Ovary (tissue), 9 donors: ENCODE results near the gene ARL6IP5. TPM values are rescaled to one million over a fixed set of nuclear protein-coding genes. Genes with fewer than 3 reads are reported as not detected.
A peak's percentile ranks its signal among the peaks of the same experiment; 100 is the strongest.

ENCODE experiments used
- DNase-seq, 5 donors: peaks; one replicate each; pipeline ENCODE4 v3.0.0-alpha.2; 2019 to 2020
- H3K27ac ChIP-seq, 2 donors: fragments of 200-600 bp; one replicate each; pipeline versions ENCODE4 v1.5.1 to v1.8.0; 2019 to 2022
- H3K27me3 ChIP-seq: fragments of 200-600 bp; one replicate; pipeline ENCODE4 v1.8.0; 2022
- H3K36me3 ChIP-seq: fragments of 200-600 bp; sonication (generic); one replicate; pipeline ENCODE4 v1.5.1; 2019
- H3K4me1 ChIP-seq: one replicate; pipeline ENCODE4 v1.8.1; 2013; ENCODE audit warnings: mild to moderate bottlenecking, moderate library complexity; ENCODE audit not compliant: insufficient read depth
- H3K4me3 ChIP-seq: fragments of 200-600 bp; sonication (generic); one replicate; pipeline ENCODE4 v1.5.1; 2017
- H3K9me3 ChIP-seq, 2 donors: fragments of 200-600 bp in 1 of 2; sonication (generic) in 1 of 2; one replicate each; pipeline versions ENCODE4 v1.5.1 to v1.8.1; 2013 to 2019; ENCODE audit warnings: mild to moderate bottlenecking in 1 of 2, moderate library complexity in 1 of 2
- CTCF ChIP-seq, 3 donors: fragments of 450-650 bp in 2 of 3; fragments of 200-600 bp in 1 of 3; IDR thresholded peaks; one replicate each; pipeline versions ENCODE4 v1.5.1 to v1.8.0; 2016 to 2022; ENCODE audit warnings: antibody characterized with exemption in 3 of 3, mild to moderate bottlenecking in 1 of 3
- EP300 ChIP-seq: sonication (generic); formaldehyde crosslinking; IDR thresholded peaks from one replicate; pipeline ENCODE4 v1.6.1; 2017; ENCODE audit warnings: antibody characterized with exemption
- POLR2A ChIP-seq: fragments of 450-650 bp; IDR thresholded peaks from one replicate; pipeline ENCODE4 v1.6.1; 2017; ENCODE audit warnings: antibody characterized with exemption, mild to moderate bottlenecking, moderate library complexity
- WGBS, 3 donors: extraction: QIAGEN DNeasy Blood & Tissue Kit in 1 of 3; methylation state at CpG; one replicate each; pipeline versions ENCODE4 v1.1.5 to v1.1.7; 2013 to 2017; 5-methylcytosine and 5-hydroxymethylcytosine counted together
- intact Hi-C, 4 donors: fragments of 100-400 bp; cut with DNase I; formaldehyde crosslinking; loops; one replicate each; pipeline versions ENCODE4 v1.11.0 to v1.15.1; 2022 to 2023
- polyA plus RNA-seq, 2 donors: library from polyadenylated mRNA; stranded (reverse); fragments of 200-250 nt in 1 of 2; fragments of 350-450 nt in 1 of 2; fragmentation: Illumina TruSeq in 1 of 2; extraction: RNeasy Lipid Tissue Mini Kit (QIAGEN cat#74804) in 1 of 2; gene quantifications; one replicate each; pipeline ENCODE4 v1.2.3, GENCODE V29; 2013 to 2014
- total RNA-seq, 7 donors: library from RNA; depleted of rRNA in 2 of 7; stranded (reverse); fragments of >200 nt in 2 of 7; fragmentation: NEBNext Ultra II Directional in 3 of 7; extraction: Animal tissue kit (Norgen Biotek cat#: 25700) in 3 of 7; gene quantifications; one replicate each; pipeline versions ENCODE4 v1.1.0 to v1.2.4, GENCODE V29; 2016 to 2023
- donor health status: DM: no; HTN: no; CAD: no; lungs with moderate emphysema.
- donor health status: DM: no; HTN: no; CAD: no.
- donor health status: Bipolar disorder and iron deficiency.
- donor health status: DM: yes; HTN: yes; CAD: no.
- donor health status: DM: no; HTN: no; CAD: no.
- donor health status: DM: yes; HTN: yes; CAD: no.

Gene ARL6IP5
- total and polyA plus RNA-seq, 9 donors: 59.0 to 197 (median 78.4) TPM

GRCh38 chr3:69088063-69088462 lies 3.3 kb downstream of the ARL6IP5 start:
- 30 to 34% (median 34%) methylated on average over 2 of the region's 2 CpGs for WGBS, 3 donors
- H3K4me3 ChIP-seq: peak overlapping the region; percentile 95
- H3K4me1 ChIP-seq: peaks cover 13% of the 10 kb centered on the region
- no peak for TF ChIP-seq CTCF (IDR thresholded peaks at IDR 0.05)
- no peak for TF ChIP-seq EP300
- no peak for TF ChIP-seq POLR2A
- H3K27me3 ChIP-seq: no peaks in the 10 kb centered on the region
- no peak overlapping the region for H3K27ac ChIP-seq
- H3K9me3 ChIP-seq: no peaks in the 10 kb centered on the region
- no peaks in the 10 kb centered on the region for H3K36me3 ChIP-seq
- no peak for DNase-seq
- intact Hi-C loops: no loop called here

GRCh38 chr3:69090021-69090420 lies 5.3 kb downstream of the ARL6IP5 start:
- intact Hi-C loops: no loop called here
- Histone ChIP-seq H3K27me3 (no peaks in the 10 kb centered on the region), H3K36me3 (no peaks in the 10 kb centered on the region), H3K4me3 (no peak overlapping the region), H3K27ac (no peak overlapping the region), H3K9me3 (no peaks in the 10 kb centered on the region), H3K4me1 (peaks cover 14% of the 10 kb centered on the region)
- no peak for DNase-seq
- WGBS, 3 donors: 52 to 61% (median 59%) methylated on average over 3 of the region's 3 CpGs
- no peak for TF ChIP-seq EP300
- TF ChIP-seq CTCF (IDR thresholded peaks at IDR 0.05): no peak
- no peak for TF ChIP-seq POLR2A

GRCh38 chr3:69091389-69092029 lies 6.8 kb downstream of the ARL6IP5 start:
- no peaks in the 10 kb centered on the region for H3K27me3 ChIP-seq
- H3K9me3 ChIP-seq: no peaks in the 10 kb centered on the region
- H3K4me1 ChIP-seq: peaks cover 16% of the 10 kb centered on the region
- no peak overlapping the region for H3K27ac ChIP-seq
- no peak for DNase-seq
- intact Hi-C loops: no loop called here
- TF ChIP-seq CTCF (IDR thresholded peaks at IDR 0.05): no peak
- TF ChIP-seq POLR2A: no peak
- TF ChIP-seq EP300: no peak
- no peaks in the 10 kb centered on the region for H3K36me3 ChIP-seq
- H3K4me3 ChIP-seq: no peak overlapping the region
- WGBS, 3 donors: 66 to 86% (median 71%) methylated on average over 5 of the region's 5 CpGs

- H3K9me3 ChIP-seq: no peaks in the 10 kb centered on the region
- no peak overlapping the region for H3K27ac ChIP-seq
- no peak overlapping the region for H3K4me3 ChIP-seq
- intact Hi-C loops: no loop called here
- no peaks in the 10 kb centered on the region for H3K27me3 ChIP-seq
- peaks cover 12% of the 10 kb centered on the region for H3K4me1 ChIP-seq
- DNase-seq: no peak
- H3K36me3 ChIP-seq: no peaks in the 10 kb centered on the region
- TF ChIP-seq EP300 (no peak), CTCF (IDR thresholded peaks at IDR 0.05) (no peak), POLR2A (no peak)
- 54 to 78% (median 57%) methylated on average over 4 of the region's 4 CpGs for WGBS, 3 donors
These were observed 7.3 kb downstream of the ARL6IP5 start for GRCh38 chr3:69092030-69092516.
